GM23338 (cell line): Measurements from ENCODE around the gene SLC25A48. TPM values are rescaled to one million over a fixed set of nuclear protein-coding genes. Genes with fewer than 3 reads are reported as not detected.

Experiments used
- ATAC-seq: fragments of 200-7000 bp; cut with Tn5 transposase; 3 replicates; pipeline ENCODE4 v1.9.1; 2020
- DNase-seq: peaks from one replicate; pipeline ENCODE4 v3.0.0-alpha.2; 2015; ENCODE audit warnings: low spot score
- H2AFZ ChIP-seq: fragments of 200-600 bp; sonication (generic); 2 replicates; pipeline ENCODE4 v1.8.0; 2016; ENCODE audit warnings: antibody characterized with exemption, mild to moderate bottlenecking, moderate library complexity
- H3F3A ChIP-seq: fragments of 200-600 bp; sonication (generic); replicated peaks from 2 replicates; pipeline ENCODE4 v1.8.0; 2017; ENCODE audit warnings: antibody characterized with exemption, mixed run types, low read depth
- H3K27ac ChIP-seq: fragments of 200-600 bp; sonication (generic); 2 replicates; pipeline ENCODE4 v1.6.1; 2016; ENCODE audit warnings: low read depth
- H3K27me3 ChIP-seq: fragments of 200-600 bp; sonication (generic); 2 replicates; pipeline ENCODE4 v1.8.0; 2016; ENCODE audit warnings: mild to moderate bottlenecking, mixed run types, moderate library complexity; ENCODE audit not compliant: insufficient read depth
- H3K36me3 ChIP-seq: fragments of 200-600 bp; sonication (generic); 2 replicates; pipeline ENCODE4 v1.8.0; 2016; ENCODE audit warnings: mild to moderate bottlenecking; ENCODE audit not compliant: insufficient read depth
- H3K4me1 ChIP-seq: fragments of 200-600 bp; sonication (generic); 2 replicates; pipeline ENCODE4 v1.8.0; 2016; ENCODE audit warnings: mild to moderate bottlenecking, moderate library complexity; ENCODE audit not compliant: insufficient read depth
- H3K4me2 ChIP-seq: fragments of 200-600 bp; sonication (generic); 2 replicates; pipeline ENCODE4 v1.7.1; 2017; ENCODE audit warnings: mixed run types
- H3K4me3 ChIP-seq: fragments of 200-600 bp; sonication (generic); 2 replicates; pipeline ENCODE4 v1.6.1; 2016; ENCODE audit warnings: mixed run types
- H3K79me2 ChIP-seq: fragments of 200-600 bp; sonication (generic); replicated peaks from 2 replicates; pipeline ENCODE4 v1.8.0; 2017; ENCODE audit warnings: mild to moderate bottlenecking; ENCODE audit not compliant: insufficient read depth
- H3K9me2 ChIP-seq: fragments of 200-600 bp; sonication (generic); 2 replicates; pipeline ENCODE4 v1.8.0; 2017; ENCODE audit not compliant: insufficient read depth
- H4K20me1 ChIP-seq: fragments of 200-600 bp; sonication (generic); replicated peaks from 2 replicates; pipeline ENCODE4 v1.8.0; 2017; ENCODE audit warnings: mild to moderate bottlenecking; ENCODE audit not compliant: insufficient read depth
- H3K27ac Mint-ChIP-seq: 2 replicates; pipeline ENCODE4 v1.8.0; 2020; ENCODE audit warnings: inconsistent platforms, mild to moderate bottlenecking, moderate library complexity, mixed read lengths
- H3K27me3 Mint-ChIP-seq: 3 replicates; pipeline ENCODE4 v1.8.0; 2022; ENCODE audit warnings: low read depth, mild to moderate bottlenecking, moderate library complexity, mixed read lengths, inconsistent platforms; ENCODE audit not compliant: insufficient read depth, poor library complexity
- H3K36me3 Mint-ChIP-seq: 3 replicates; pipeline ENCODE4 v1.8.0; 2021; ENCODE audit warnings: low read depth, mild to moderate bottlenecking, inconsistent platforms, moderate library complexity, mixed read lengths
- H3K4me1 Mint-ChIP-seq: 3 replicates; pipeline ENCODE4 v1.8.0; 2020; ENCODE audit warnings: mild to moderate bottlenecking, inconsistent platforms, mixed read lengths
- H3K4me3 Mint-ChIP-seq: 3 replicates; pipeline ENCODE4 v1.8.0; 2021; ENCODE audit warnings: moderate library complexity, mild to moderate bottlenecking, inconsistent platforms, mixed read lengths
- H3K9me3 Mint-ChIP-seq: 3 replicates; pipeline ENCODE4 v1.8.0; 2020; ENCODE audit warnings: moderate library complexity, mild to moderate bottlenecking, inconsistent platforms, mixed read lengths
- EZH2 ChIP-seq: fragments of 200-600 bp; sonication (generic); IDR thresholded peaks from one replicate; pipeline ENCODE4 v1.8.0; 2017; ENCODE audit warnings: antibody characterized with exemption, mild to moderate bottlenecking, low read depth; ENCODE audit not compliant: unreplicated experiment
- EZH2phosphoT487 ChIP-seq: fragments of 200-600 bp; sonication (generic); IDR thresholded peaks from one replicate; pipeline ENCODE4 v1.8.1; 2018; ENCODE audit warnings: antibody characterized with exemption; ENCODE audit not compliant: unreplicated experiment
- JUNB ChIP-seq: IDR thresholded peaks from one replicate; pipeline ENCODE4 v1.6.1; 2016; ENCODE audit warnings: antibody characterized with exemption; ENCODE audit not compliant: unreplicated experiment
- NANOG ChIP-seq: IDR thresholded peaks from 2 replicates; pipeline ENCODE4 v1.6.1; 2016; ENCODE audit warnings: antibody characterized with exemption, borderline replicate concordance
- POLR2AphosphoS5 ChIP-seq: IDR thresholded peaks from 2 replicates; pipeline ENCODE4 v1.6.1; 2016; ENCODE audit warnings: antibody characterized with exemption, low read depth
- ZNF114 ChIP-seq: fragments of 250-450 bp; sonication (Bioruptor Pico); IDR thresholded peaks from 2 replicates; pipeline ENCODE4 v1.5.0; 2020; ENCODE audit warnings: mild to moderate bottlenecking, moderate library complexity
- ZNF331 ChIP-seq: fragments of 250-450 bp; sonication (Bioruptor Pico); IDR thresholded peaks from 2 replicates; pipeline ENCODE4 v1.5.0; 2020; ENCODE audit warnings: low read depth, mild to moderate bottlenecking, moderate library complexity
- polyA plus RNA-seq: library from polyadenylated mRNA; unstranded; fragments of >200 nt; fragmentation: Nextera tagmentation; extraction: Ambion mirVana; gene quantifications from 2 replicates; pipeline ENCODE4 v1.2.1, GENCODE V29; 2016
- total RNA-seq: library from RNA; depleted of rRNA; stranded (reverse); fragments of >200 nt; shearing (Covaris generic); gene quantifications from 2 replicates; pipeline ENCODE4 v1.2.3, GENCODE V29; 2014
- TF ChIP-seq, protein P1 (sequence below): fragments of 250-450 bp; sonication (Bioruptor Pico); IDR thresholded peaks from 2 replicates; pipeline ENCODE4 v1.5.0; 2020; ENCODE audit warnings: mild to moderate bottlenecking, moderate library complexity
- TF ChIP-seq, protein P2 (sequence below): IDR thresholded peaks from 2 replicates; pipeline ENCODE4 v1.6.1; 2016; ENCODE audit warnings: antibody characterized with exemption
- TF ChIP-seq, protein P3 (sequence below), 2 experiments: fragments of 200-600 bp in 1 of 2; sonication (generic) in 1 of 2; conservative IDR thresholded peaks; 2 replicates each; pipeline versions ENCODE4 v1.5.1 to v1.6.1; 2016 to 2017; ENCODE audit warnings: antibody characterized with exemption in 2 of 2, low read depth in 2 of 2, mild to moderate bottlenecking in 2 of 2, moderate library complexity in 1 of 2
- TF ChIP-seq, protein P4 (sequence below): IDR thresholded peaks from one replicate; pipeline ENCODE4 v1.6.1; 2018; ENCODE audit warnings: antibody characterized with exemption; ENCODE audit not compliant: unreplicated experiment

SLC25A48 gene
- total and polyA plus RNA-seq, 2 experiments from 2014 or later = 1.1 to 1.5 TPM

DNA sequence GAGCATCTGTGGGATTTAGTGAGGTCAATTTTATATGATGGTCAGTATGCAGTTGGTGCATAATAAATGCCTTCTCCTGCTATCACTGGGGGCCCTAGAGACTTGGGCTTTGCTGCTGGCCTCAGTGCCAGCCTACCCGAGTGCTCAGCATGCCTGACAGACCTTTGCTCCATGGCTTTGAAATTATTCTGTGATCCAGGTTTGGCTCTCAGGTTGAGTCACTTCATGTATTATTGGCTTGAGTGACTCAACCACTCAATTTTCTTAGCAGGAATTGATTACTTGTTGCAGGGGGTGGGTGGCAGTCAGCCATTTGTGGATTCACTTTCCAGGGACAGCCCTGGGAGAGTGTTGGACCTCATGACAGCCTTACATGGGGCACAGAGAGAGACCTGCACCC, 13.5 kb downstream of the SLC25A48 start:
- H3K36me3 ChIP-seq = no peaks in the 10 kb centered on the region
- Mint-ChIP-seq H3K9me3 (no peaks in the 10 kb centered on the region), H3K27me3 (peaks cover 6% of the 10 kb centered on the region), H3K4me1 (no peaks in the 10 kb centered on the region; the same call in 2 of the 3 replicates), H3K27ac (no peak overlapping the region), H3K4me3 (no peak overlapping the region), H3K36me3 (no peaks in the 10 kb centered on the region)
- no peak overlapping the region for H3K27ac ChIP-seq
- no peaks in the 10 kb centered on the region for H3K27me3 ChIP-seq
- no peaks in the 10 kb centered on the region for H3F3A ChIP-seq
- DNase-seq = no peak
- H3K4me2 ChIP-seq = no peak overlapping the region
- no peak overlapping the region for H2AFZ ChIP-seq
- H4K20me1 ChIP-seq = no peaks in the 10 kb centered on the region
- H3K9me2 ChIP-seq = no peaks in the 10 kb centered on the region
- TF ChIP-seq ZNF331 (CRISPR knock-in tag) = no peak
- TF ChIP-seq ZNF114 (CRISPR knock-in tag) = no peak
- TF ChIP-seq, protein P1, sequence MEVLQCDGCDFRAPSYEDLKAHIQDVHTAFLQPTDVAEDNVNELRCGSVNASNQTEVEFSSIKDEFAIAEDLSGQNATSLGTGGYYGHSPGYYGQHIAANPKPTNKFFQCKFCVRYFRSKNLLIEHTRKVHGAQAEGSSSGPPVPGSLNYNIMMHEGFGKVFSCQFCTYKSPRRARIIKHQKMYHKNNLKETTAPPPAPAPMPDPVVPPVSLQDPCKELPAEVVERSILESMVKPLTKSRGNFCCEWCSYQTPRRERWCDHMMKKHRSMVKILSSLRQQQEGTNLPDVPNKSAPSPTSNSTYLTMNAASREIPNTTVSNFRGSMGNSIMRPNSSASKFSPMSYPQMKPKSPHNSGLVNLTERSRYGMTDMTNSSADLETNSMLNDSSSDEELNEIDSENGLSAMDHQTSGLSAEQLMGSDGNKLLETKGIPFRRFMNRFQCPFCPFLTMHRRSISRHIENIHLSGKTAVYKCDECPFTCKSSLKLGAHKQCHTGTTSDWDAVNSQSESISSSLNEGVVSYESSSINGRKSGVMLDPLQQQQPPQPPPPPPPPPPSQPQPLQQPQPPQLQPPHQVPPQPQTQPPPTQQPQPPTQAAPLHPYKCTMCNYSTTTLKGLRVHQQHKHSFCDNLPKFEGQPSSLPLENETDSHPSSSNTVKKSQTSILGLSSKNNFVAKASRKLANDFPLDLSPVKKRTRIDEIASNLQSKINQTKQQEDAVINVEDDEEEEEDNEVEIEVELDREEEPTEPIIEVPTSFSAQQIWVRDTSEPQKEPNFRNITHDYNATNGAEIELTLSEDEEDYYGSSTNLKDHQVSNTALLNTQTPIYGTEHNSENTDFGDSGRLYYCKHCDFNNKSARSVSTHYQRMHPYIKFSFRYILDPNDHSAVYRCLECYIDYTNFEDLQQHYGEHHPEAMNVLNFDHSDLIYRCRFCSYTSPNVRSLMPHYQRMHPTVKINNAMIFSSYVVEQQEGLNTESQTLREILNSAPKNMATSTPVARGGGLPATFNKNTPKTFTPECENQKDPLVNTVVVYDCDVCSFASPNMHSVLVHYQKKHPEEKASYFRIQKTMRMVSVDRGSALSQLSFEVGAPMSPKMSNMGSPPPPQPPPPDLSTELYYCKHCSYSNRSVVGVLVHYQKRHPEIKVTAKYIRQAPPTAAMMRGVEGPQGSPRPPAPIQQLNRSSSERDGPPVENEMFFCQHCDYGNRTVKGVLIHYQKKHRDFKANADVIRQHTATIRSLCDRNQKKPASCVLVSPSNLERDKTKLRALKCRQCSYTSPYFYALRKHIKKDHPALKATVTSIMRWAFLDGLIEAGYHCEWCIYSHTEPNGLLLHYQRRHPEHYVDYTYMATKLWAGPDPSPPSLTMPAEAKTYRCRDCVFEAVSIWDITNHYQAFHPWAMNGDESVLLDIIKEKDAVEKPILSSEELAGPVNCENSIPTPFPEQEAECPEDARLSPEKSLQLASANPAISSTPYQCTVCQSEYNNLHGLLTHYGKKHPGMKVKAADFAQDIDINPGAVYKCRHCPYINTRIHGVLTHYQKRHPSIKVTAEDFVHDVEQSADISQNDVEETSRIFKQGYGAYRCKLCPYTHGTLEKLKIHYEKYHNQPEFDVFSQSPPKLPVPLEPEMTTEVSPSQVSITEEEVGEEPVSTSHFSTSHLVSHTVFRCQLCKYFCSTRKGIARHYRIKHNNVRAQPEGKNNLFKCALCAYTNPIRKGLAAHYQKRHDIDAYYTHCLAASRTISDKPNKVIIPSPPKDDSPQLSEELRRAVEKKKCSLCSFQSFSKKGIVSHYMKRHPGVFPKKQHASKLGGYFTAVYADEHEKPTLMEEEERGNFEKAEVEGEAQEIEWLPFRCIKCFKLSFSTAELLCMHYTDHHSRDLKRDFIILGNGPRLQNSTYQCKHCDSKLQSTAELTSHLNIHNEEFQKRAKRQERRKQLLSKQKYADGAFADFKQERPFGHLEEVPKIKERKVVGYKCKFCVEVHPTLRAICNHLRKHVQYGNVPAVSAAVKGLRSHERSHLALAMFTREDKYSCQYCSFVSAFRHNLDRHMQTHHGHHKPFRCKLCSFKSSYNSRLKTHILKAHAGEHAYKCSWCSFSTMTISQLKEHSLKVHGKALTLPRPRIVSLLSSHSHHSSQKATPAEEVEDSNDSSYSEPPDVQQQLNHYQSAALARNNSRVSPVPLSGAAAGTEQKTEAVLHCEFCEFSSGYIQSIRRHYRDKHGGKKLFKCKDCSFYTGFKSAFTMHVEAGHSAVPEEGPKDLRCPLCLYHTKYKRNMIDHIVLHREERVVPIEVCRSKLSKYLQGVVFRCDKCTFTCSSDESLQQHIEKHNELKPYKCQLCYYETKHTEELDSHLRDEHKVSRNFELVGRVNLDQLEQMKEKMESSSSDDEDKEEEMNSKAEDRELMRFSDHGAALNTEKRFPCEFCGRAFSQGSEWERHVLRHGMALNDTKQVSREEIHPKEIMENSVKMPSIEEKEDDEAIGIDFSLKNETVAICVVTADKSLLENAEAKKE (CRISPR knock-in tag) = no peak
- TF ChIP-seq, protein P2, sequence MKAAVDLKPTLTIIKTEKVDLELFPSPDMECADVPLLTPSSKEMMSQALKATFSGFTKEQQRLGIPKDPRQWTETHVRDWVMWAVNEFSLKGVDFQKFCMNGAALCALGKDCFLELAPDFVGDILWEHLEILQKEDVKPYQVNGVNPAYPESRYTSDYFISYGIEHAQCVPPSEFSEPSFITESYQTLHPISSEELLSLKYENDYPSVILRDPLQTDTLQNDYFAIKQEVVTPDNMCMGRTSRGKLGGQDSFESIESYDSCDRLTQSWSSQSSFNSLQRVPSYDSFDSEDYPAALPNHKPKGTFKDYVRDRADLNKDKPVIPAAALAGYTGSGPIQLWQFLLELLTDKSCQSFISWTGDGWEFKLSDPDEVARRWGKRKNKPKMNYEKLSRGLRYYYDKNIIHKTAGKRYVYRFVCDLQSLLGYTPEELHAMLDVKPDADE = no peak
- no peak for TF ChIP-seq NANOG
- TF ChIP-seq JUNB = no peak
- TF ChIP-seq, protein P3, sequence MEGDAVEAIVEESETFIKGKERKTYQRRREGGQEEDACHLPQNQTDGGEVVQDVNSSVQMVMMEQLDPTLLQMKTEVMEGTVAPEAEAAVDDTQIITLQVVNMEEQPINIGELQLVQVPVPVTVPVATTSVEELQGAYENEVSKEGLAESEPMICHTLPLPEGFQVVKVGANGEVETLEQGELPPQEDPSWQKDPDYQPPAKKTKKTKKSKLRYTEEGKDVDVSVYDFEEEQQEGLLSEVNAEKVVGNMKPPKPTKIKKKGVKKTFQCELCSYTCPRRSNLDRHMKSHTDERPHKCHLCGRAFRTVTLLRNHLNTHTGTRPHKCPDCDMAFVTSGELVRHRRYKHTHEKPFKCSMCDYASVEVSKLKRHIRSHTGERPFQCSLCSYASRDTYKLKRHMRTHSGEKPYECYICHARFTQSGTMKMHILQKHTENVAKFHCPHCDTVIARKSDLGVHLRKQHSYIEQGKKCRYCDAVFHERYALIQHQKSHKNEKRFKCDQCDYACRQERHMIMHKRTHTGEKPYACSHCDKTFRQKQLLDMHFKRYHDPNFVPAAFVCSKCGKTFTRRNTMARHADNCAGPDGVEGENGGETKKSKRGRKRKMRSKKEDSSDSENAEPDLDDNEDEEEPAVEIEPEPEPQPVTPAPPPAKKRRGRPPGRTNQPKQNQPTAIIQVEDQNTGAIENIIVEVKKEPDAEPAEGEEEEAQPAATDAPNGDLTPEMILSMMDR (conservative IDR thresholded peaks at IDR 0.05; ENCODE audit: low read depth in 2 of 2) = no peak
- no peak for TF ChIP-seq EZH2phosphoT487
- TF ChIP-seq EZH2 = no peak
- no peak for TF ChIP-seq POLR2AphosphoS5
- TF ChIP-seq, protein P4, sequence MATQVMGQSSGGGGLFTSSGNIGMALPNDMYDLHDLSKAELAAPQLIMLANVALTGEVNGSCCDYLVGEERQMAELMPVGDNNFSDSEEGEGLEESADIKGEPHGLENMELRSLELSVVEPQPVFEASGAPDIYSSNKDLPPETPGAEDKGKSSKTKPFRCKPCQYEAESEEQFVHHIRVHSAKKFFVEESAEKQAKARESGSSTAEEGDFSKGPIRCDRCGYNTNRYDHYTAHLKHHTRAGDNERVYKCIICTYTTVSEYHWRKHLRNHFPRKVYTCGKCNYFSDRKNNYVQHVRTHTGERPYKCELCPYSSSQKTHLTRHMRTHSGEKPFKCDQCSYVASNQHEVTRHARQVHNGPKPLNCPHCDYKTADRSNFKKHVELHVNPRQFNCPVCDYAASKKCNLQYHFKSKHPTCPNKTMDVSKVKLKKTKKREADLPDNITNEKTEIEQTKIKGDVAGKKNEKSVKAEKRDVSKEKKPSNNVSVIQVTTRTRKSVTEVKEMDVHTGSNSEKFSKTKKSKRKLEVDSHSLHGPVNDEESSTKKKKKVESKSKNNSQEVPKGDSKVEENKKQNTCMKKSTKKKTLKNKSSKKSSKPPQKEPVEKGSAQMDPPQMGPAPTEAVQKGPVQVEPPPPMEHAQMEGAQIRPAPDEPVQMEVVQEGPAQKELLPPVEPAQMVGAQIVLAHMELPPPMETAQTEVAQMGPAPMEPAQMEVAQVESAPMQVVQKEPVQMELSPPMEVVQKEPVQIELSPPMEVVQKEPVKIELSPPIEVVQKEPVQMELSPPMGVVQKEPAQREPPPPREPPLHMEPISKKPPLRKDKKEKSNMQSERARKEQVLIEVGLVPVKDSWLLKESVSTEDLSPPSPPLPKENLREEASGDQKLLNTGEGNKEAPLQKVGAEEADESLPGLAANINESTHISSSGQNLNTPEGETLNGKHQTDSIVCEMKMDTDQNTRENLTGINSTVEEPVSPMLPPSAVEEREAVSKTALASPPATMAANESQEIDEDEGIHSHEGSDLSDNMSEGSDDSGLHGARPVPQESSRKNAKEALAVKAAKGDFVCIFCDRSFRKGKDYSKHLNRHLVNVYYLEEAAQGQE = no peak
- H3K4me1 ChIP-seq = no peaks in the 10 kb centered on the region
- H3K79me2 ChIP-seq = no peaks in the 10 kb centered on the region
- H3K4me3 ChIP-seq = no peak overlapping the region
- ATAC-seq = no peak
